GM18858 (cell line): Measurements from ENCODE around the gene COL5A2.

Experiments used
- ATAC-seq: cut with Tn5 transposase; IDR thresholded peaks from one replicate; pipeline ENCODE4 v1.9.1; 2021; ENCODE audit not compliant: unreplicated experiment

Gene COL5A2

GRCh38 chr2:189179570-189179950, at the start of gene COL5A2:
Gene COL5A2, minus strand, starts transcription at chr2:189179761. Its CDS starts 157 bp downstream, at chr2:189179604.
- no peak for ATAC-seq

GRCh38 chr2:189226017-189226416, 46.5 kb upstream of the COL5A2 start:
- no peak for ATAC-seq

GRCh38 chr2:189225032-189225431, 45.5 kb upstream of the COL5A2 start:
- ATAC-seq = no peak

GRCh38 chr2:189222468-189223105, 43.0 kb upstream of the COL5A2 start:
- no peak for ATAC-seq

- ATAC-seq = no peak
Measured at GRCh38 chr2:189221811-189222467, 42.4 kb upstream of the COL5A2 start.

- no peak for ATAC-seq
Measured at GRCh38 chr2:189218236-189218635, 38.7 kb upstream of the COL5A2 start.

GRCh38 chr2:189217541-189217940, 38.0 kb upstream of the COL5A2 start:
- ATAC-seq = no peak

- ATAC-seq = no peak
Measured at GRCh38 chr2:189217051-189217450, 37.5 kb upstream of the COL5A2 start.

GRCh38 chr2:189214484-189214883, 34.9 kb upstream of the COL5A2 start:
- no peak for ATAC-seq

GRCh38 chr2:189213250-189213649, 33.7 kb upstream of the COL5A2 start:
- no peak for ATAC-seq

- ATAC-seq = no peak
Measured at GRCh38 chr2:189210250-189211087, 30.9 kb upstream of the COL5A2 start.

GRCh38 chr2:189208254-189208653, 28.7 kb upstream of the COL5A2 start:
- no peak for ATAC-seq

GRCh38 chr2:189204322-189204941, 24.9 kb upstream of the COL5A2 start:
- no peak for ATAC-seq

- ATAC-seq = no peak
Measured at GRCh38 chr2:189203177-189203799, 23.7 kb upstream of the COL5A2 start.

GRCh38 chr2:189199797-189200196, 20.2 kb upstream of the COL5A2 start:
- ATAC-seq = no peak

GRCh38 chr2:189192766-189193165, 13.2 kb upstream of the COL5A2 start:
- no peak for ATAC-seq

- no peak for ATAC-seq
Measured at GRCh38 chr2:189191766-189192165, 12.2 kb upstream of the COL5A2 start.

GRCh38 chr2:189190685-189191084, 11.1 kb upstream of the COL5A2 start:
- ATAC-seq = no peak

GRCh38 chr2:189188115-189188805, 8.7 kb upstream of the COL5A2 start:
- ATAC-seq = no peak

- ATAC-seq = no peak
Measured at GRCh38 chr2:189183170-189183569, 3.6 kb upstream of the COL5A2 start.
